Activated CD4-positive, alpha-beta T cell treated with anti-CD3 and anti-CD28 coated beads, Interleukin-2, amount 50 U/mL, for 48 hours (primary cell): ENCODE measurements around the gene METRNL.

Experiments used
- DNase-seq, 2 experiments: peaks; one replicate each; pipeline ENCODE4 v3.0.0-alpha.2; 2020

METRNL gene

DNA sequence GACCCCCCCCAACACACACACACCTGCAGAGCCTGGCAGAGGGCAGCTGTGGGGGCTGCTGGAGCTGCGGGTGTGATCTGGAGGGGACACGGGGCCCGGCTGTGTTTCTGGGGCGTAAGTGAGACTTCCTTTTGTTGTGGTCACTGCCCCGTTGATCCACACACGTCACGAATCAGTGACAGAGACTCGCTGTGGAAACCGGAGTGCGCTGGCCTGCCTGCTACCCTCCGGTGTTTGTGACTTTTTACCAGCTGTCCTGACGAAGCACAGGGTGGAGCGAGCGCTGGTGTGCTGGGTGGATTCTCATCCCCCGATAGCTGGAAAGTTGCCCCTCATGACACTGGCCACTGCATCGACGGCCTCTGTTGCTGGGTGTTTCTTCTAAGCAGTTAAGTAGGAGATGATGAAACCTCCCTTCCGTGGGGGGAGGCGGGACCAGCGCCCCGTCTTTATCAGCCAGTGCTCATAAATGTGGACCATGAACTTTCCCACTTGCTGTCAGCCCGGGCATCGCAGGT lies 2.3 kb downstream of the METRNL start:
- DNase-seq = no peak

GRCh38 chr17:83082424-83082823 lies 3.0 kb downstream of the METRNL start:
- no peak for DNase-seq

GRCh38 chr17:83082909-83083367 lies 3.5 kb downstream of the METRNL start:
- no peak for DNase-seq

DNA sequence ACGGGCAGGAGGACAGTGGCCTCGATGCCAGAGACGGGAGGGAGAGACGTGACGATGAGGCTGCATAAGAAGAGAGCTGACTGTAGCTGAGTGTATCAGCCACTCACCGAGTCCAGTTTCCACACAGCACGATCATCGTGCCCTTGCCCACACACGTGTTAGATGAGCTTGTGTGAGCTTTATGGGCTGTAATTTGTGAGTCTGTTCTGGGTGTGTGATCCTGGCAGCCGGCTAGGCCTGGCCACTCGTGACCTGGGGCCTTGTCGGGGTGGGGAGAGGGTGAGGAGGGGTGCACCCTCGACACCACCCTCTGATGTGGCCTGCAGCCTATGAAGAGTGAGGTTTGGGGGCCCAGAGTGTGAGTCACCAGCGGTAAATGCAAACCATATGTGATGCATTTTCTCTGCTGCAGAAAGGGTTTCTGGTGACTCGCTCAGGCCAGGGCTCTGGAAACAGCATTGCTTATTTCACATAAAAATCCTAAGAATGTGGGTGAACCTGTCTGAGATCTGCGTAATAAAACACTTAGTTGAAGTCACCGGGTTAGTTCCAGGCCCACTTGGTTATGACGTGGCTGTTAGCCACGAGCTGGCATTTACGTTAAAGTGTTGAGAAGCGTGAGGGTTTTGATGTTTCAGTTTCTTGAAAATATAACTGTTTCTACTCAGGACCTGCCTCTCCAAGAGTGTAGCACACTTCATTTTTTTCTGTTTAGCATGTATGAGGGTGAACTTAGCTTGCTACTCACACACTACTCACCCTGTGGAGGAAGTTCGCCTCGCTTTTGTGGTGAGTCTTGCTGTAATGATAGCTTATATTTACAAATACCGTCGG lies 4.2 kb downstream of the METRNL start:
- peak; percentile 53 to 62 for DNase-seq

DNA sequence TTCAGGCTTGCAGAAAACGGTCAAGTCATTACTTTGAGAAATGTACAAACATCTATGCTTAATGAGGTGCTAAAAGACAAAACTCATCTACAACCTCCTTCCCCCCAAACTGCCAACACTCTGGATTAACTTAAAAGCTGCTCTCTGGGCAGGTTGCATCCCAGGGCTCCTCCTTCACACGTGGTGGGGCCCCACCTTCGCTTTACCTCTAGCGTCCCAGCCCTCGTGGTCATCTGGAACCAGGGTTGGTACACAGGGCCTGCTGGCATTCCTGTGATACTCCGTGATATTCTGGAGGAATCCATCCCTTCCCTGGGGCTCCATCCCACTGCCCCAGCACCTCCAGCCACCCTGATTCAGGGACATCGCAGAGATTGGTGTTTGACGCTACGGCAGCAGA lies 4.8 kb downstream of the METRNL start:
- DNase-seq = no peak

DNA sequence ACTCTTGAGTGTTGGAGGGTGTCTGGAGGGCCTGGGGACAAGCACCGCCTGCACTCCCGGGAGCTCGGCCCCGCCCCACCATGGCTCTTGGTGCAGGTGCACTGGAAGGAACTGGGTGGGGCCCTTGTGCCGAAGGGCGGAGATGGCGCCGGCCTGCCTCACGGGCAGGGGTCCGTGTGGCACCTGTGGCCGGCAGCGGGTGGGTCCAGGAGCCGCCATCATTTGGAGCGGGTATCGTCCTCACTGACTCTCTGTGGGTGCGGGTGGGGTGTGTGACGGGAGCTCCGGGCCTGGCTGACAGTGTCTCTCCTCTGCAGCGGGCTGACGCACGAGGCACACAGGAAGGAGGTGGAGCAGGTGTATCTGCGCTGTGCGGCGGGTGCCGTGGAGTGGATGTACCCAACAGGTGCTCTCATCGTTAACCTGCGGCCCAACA lies 5.2 kb downstream of the METRNL start:
- no peak for DNase-seq

DNA sequence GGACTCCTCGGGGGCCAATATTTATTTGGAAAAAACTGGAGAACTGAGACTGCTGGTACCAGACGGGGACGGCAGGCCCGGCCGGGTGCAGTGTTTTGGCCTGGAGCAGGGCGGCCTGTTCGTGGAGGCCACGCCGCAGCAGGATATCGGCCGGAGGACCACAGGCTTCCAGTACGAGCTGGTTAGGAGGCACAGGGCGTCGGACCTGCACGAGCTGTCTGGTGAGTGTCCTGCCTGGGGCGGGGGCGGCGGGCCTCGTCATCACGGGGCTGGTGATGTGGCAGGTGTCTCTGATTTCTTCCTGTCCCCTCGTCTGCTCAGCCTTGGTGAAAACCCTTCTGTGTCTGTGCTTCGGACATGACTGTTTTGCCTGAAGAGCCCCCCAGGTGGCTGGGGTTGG lies 5.7 kb downstream of the METRNL start:
- no peak for DNase-seq

DNA sequence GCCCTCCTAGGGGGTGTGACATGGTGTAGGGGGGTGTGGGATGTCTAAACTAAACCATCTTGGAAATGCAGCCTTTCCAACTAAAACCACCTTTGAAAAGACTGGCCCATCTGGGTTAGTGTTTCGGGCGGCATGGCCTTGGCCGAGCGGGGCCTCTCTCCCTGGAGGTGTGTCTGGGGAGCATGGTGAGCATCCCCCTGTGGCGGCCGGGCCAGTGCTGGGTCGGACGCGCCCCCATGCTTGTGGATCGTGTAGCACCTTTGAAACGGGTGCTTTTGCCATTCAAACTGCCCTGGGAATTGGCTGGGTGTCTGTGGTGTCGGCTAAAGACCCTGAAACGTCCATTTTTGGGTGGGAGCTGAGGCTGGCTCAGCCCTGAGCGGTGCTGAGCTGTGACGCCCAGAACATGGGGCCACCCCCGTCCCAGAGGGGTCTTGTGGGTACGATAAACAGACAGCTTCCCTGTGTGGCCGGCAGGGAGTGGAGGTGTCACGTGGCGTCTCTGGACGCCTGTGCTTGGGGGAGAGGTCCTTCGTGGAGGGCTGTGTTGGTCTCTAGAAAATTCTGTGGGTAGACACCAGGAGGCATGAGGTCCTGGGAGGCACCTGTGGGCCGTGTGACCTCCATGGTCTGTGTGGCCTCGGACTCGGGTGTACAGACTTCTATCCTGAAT lies 6.3 kb downstream of the METRNL start:
- DNase-seq = no peak

- no peak for DNase-seq
Measured at GRCh38 chr17:83086199-83086880, 6.9 kb downstream of the METRNL start.

- no peak for DNase-seq
Measured at GRCh38 chr17:83086907-83087787, 7.7 kb downstream of the METRNL start.

- no peak for DNase-seq
Measured at GRCh38 chr17:83087788-83088360, 8.5 kb downstream of the METRNL start.

GRCh38 chr17:83088451-83088850 lies 9.0 kb downstream of the METRNL start:
- DNase-seq = no peak

DNA sequence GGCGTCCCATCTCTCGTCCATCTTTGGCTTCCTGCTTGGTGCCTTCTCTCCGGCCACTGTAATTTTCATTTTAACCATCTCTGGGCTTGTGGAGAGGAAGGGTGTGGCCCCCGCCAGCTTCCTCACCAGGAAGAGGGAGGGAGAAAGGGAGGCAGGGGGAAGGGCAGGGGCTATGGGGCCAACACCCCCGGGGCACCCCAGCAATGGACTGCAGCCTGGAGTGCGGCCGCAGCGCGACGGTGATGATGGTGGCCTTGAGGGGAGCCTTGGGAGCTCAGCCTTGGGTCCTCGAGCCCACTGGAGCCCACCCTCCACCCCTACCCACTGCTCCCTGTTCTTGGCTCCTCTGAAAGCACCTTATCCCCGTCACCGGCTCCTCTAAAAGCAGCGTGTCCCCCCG lies 9.5 kb downstream of the METRNL start:
- DNase-seq = no peak

DNA sequence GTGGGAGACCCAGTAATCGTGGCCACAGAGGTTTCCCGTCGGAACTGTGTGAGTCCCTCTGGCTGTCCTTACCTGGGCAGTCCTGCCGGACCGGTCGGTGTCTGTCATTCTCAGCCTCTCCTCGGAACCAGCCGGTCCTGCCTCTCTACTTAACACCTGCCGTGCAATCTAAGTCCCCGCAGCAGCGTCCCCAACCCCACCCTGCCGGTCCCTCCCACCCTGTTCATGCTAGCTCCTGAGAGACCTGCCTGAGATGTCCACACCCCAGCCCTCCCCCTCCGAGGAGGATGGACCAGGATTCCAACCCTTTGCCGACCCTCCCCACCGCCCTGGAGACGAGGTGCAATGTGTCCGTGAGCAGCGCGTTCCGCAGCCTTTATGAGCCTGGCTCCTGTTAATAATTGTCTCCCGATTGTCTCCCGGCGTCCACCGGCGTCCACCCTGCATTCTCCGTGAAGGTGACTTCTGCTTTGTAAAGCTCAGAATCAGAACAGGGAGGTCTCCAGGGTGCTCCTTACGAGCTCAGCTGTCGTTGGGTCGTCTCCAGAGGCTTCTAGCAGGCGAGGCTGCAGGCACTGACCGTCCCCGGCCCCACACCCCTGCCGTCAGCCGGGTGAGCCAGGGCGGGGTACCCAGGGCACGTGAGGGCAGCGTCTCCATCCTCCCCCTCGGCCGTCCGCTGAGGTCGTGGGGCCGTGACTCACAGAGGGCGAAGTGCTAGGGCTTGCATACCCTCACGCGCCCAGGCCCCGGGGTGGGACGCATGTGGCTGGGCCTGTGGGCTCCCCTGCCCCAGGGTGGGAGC lies 10.1 kb downstream of the METRNL start:
- DNase-seq = no peak

DNA sequence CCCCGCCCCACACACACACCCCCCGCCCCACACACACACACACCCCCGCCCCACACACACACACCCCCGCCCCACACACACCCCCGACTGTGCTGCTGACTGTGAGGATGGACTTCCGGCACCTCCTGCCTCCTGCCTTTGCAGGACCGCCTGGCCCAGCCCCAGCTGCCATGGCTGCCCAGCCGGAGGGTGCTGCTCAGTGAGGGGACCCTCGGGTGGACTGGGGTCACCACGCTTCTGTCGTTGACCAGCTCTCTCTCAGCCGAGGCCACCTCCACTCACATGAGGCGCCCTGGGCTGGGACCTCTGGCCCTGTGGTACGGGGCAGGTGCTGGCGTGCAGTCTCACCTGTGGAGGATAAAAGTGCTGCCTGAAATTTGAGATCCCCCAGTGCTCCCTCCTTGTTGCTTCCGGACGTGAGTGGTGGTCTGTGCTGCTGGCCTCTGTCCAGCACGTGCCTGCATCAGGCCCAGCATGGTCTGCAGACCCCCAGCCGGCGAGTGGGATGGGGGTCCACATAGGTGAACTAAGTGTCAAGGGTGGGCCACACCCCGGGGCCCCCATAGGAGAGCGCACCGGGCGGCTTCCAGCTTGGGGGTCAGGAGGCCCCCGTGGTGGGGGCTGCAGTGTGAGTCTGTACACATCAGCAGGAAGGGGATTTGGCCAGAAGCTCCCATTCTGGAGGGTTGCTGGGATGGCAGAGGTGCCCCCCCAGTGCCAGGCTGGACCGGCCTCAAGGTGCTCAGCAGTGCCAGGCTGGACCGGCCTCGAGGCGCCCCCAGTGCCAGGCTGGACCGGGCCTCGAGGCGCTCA lies 11.2 kb downstream of the METRNL start:
- no peak for DNase-seq

DNA sequence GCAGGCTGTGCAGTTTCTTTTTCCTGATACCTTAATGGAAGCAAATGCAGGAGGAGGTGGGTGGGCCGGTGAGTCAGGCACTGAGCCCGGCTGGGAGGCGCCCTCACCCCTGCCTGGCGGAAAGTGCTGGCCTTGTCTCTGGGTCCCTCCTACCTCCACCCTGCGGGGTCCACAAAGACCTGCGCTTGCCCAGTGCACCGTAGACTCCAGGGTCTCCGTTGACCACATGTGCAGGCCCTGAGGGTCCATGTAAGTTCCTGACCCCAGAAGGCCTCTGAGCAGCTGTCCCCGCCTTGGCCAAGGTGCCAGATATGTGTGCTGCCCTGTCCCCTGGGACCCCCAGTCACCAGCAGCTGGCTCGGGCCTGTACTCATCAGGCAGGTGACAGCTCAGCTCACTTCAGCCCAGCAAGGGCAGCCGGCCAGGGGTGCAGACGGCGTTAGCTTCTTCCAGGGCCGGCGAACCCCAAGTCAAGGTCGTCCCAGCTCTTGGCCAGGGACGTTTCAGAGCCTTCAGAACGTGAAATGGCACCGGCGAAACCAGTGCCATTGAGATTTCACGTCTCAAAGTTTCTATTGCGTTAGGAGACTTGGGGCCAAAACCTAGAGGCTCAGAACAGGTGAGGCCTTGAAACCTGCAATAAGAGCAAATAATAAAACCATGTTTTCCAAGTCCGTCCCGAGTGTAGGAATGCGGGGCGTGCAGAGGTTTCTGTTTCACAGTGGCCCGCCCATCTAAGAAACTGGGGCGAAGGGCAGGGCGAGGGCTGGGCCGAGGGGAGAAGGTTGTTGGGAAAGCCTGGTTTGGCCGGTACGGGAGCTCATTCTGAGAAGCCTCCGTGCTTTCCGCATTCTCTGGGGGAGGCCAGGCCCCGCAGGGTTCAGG lies 12.1 kb downstream of the METRNL start:
- DNase-seq = no peak

GRCh38 chr17:83092186-83092585 lies 12.8 kb downstream of the METRNL start:
- no peak for DNase-seq

GRCh38 chr17:83092931-83093330 lies 13.5 kb downstream of the METRNL start:
- DNase-seq = no peak

GRCh38 chr17:83093506-83093905 lies 14.1 kb downstream of the METRNL start:
- no peak for DNase-seq
